Parathyroid adenoma (tissue), 2 donors: Measurements from ENCODE around the gene HK3.

Experiments used
- H2AFZ ChIP-seq: fragments of 300-600 bp; sonication (generic); one replicate; pipeline ENCODE4 v1.7.0; 2017; ENCODE audit warnings: antibody characterized with exemption, mild to moderate bottlenecking
- H3K27ac ChIP-seq: fragments of 300-600 bp; sonication (generic); one replicate; pipeline ENCODE4 v1.7.0; 2017
- H3K27me3 ChIP-seq: fragments of 300-600 bp; sonication (generic); one replicate; pipeline ENCODE4 v1.7.0; 2017; ENCODE audit warnings: low read length; ENCODE audit not compliant: control insufficient read depth, insufficient read depth
- H3K36me3 ChIP-seq: fragments of 300-600 bp; sonication (generic); one replicate; pipeline ENCODE4 v1.7.0; 2017; ENCODE audit warnings: low read length; ENCODE audit not compliant: control insufficient read depth, insufficient read depth
- H3K4me1 ChIP-seq: fragments of 300-600 bp; sonication (generic); one replicate; pipeline ENCODE4 v1.7.0; 2017; ENCODE audit warnings: control low read depth
- H3K4me2 ChIP-seq: fragments of 300-600 bp; sonication (generic); one replicate; pipeline ENCODE4 v1.7.0; 2017; ENCODE audit warnings: low read length
- H3K4me3 ChIP-seq: fragments of 300-600 bp; sonication (generic); one replicate; pipeline ENCODE4 v1.7.0; 2017; ENCODE audit warnings: low read depth, low read length
- H3K79me2 ChIP-seq: fragments of 300-600 bp; sonication (generic); one replicate; pipeline ENCODE4 v1.7.0; 2017; ENCODE audit warnings: control low read depth
- H3K9ac ChIP-seq: fragments of 300-600 bp; sonication (generic); one replicate; pipeline ENCODE4 v1.7.0; 2017; ENCODE audit warnings: mild to moderate bottlenecking
- H3K9me3 ChIP-seq: fragments of 300-600 bp; sonication (generic); one replicate; pipeline ENCODE4 v1.7.0; 2017; ENCODE audit warnings: low read length; ENCODE audit not compliant: control insufficient read depth
- TF ChIP-seq, protein P1 (sequence below): fragments of 300-600 bp; sonication (generic); IDR thresholded peaks from one replicate; pipeline ENCODE4 v1.7.0; 2017; ENCODE audit warnings: antibody characterized with exemption, mild to moderate bottlenecking
- donor health status: primary hyperparathyroidism.

Gene HK3

DNA sequence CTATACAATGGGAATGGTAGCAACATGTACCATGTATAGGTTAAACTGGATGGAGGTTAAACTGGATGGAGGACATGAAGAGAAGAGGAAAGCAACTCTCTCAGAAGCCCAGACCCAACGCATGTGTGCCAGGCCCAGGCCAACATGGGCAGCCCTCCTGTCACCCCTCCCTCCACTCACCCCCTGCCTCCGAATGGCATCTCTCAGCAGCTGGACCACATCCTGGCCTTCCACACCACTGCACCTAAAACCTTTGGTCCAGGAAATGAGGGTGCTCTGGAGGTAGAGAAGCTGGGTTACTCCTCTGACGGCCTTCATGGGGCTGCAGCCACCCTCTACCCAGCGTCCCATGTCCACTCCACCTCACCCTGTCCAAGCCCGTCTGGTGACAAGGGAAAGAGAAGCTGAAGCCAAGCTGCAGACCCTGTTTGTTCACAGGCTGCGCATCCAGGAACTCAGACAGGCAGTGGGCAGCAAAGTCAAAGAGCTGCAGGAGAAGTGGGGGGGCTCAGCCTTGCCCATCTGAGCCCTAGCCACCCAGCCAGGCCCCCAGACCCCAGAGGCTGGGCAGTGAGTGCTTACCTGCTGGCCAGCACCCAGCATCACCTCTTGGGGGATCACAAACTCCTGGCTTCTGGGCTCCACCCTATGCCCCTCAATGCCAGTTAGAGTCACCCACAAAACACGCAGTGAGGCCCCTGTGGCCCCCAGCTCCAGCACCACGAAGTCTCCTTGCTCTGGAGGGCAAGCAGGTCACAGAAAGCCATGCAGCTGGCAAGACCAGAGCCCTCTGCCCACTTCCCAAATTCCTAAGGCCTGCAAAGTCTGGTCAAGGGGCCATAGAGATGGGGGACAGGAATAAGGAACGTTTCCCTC, 8.5 kb downstream of the HK3 start:
- Histone ChIP-seq H3K4me1 (no peaks in the 10 kb centered on the region), H3K27ac (no peak overlapping the region), H3K4me3 (no peak overlapping the region), H3K79me2 (no peaks in the 10 kb centered on the region), H2AFZ (no peak overlapping the region), H3K9me3 (no peaks in the 10 kb centered on the region), H3K4me2 (no peak overlapping the region), H3K27me3 (no peaks in the 10 kb centered on the region), H3K36me3 (no peaks in the 10 kb centered on the region), H3K9ac (no peak overlapping the region)
- TF ChIP-seq, protein P1, sequence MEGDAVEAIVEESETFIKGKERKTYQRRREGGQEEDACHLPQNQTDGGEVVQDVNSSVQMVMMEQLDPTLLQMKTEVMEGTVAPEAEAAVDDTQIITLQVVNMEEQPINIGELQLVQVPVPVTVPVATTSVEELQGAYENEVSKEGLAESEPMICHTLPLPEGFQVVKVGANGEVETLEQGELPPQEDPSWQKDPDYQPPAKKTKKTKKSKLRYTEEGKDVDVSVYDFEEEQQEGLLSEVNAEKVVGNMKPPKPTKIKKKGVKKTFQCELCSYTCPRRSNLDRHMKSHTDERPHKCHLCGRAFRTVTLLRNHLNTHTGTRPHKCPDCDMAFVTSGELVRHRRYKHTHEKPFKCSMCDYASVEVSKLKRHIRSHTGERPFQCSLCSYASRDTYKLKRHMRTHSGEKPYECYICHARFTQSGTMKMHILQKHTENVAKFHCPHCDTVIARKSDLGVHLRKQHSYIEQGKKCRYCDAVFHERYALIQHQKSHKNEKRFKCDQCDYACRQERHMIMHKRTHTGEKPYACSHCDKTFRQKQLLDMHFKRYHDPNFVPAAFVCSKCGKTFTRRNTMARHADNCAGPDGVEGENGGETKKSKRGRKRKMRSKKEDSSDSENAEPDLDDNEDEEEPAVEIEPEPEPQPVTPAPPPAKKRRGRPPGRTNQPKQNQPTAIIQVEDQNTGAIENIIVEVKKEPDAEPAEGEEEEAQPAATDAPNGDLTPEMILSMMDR: no peak

DNA sequence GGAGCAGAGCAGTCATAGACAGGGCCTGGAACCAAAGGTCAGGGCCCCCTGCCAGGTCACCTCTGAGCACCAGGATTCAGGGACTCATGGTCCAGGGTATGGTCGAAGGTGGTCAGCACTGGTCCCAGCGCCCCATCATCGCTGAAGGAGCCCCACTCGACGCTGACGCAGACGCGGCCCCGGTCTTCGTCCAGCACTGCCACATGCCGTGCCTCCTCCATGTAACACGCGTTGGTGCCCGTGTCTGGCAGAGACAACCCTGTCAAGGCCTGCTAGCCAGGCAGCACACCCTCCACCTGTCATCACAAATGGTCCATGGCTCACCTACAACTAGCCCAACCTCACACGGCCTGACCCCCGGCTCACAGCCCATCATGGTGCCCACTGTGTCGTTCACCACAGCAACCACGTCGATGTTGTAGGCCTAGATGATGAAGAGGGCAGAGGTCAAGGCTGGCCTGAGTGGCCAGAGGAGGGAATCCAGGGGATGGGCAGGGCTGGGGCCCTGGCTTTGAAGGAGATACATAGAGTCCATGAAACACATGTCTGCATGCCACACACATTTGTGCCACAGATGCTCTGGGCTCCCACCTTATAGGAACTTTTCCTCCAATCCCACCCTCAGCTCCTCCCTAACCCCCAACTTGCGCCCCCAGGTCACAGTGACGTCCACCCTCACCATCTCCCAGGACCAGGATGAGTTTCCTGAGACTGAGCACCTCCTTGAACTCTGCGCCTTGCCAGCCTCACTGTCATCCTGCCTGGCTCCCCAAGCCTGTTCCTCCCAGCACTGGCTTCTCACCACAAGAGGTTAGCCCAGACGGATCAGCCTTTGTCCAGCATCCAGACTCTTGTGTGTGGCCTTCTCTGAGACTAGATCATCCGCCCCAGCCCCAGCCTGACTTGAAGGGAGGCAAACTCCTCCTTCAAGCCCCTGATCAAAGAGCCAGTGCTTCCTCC, 9.5 kb downstream of the HK3 start:
- no peaks in the 10 kb centered on the region for H3K27me3 ChIP-seq
- no peaks in the 10 kb centered on the region for H3K79me2 ChIP-seq
- no peaks in the 10 kb centered on the region for H3K9me3 ChIP-seq
- no peak overlapping the region for H3K9ac ChIP-seq
- H3K4me2 ChIP-seq: no peak overlapping the region
- no peak overlapping the region for H3K4me3 ChIP-seq
- no peak overlapping the region for H3K27ac ChIP-seq
- TF ChIP-seq, protein P1: no peak
- H3K36me3 ChIP-seq: no peaks in the 10 kb centered on the region
- H3K4me1 ChIP-seq: no peaks in the 10 kb centered on the region
- H2AFZ ChIP-seq: no peak overlapping the region

DNA sequence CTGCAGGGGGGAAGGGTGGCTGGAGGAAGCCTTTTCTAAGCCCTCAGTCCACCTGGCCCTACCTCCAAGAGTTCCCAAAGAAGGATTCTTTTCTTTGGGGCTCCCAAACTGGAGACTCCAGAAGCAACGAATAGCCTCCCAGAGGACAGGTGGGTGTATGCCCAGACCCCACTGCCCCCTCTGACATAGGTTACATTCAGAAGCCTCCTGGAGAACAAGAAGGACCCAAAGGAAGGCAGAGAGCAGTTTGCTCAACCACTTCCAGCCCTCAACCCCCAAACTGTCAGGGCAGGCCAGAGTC, 10.3 kb downstream of the HK3 start:
- Histone ChIP-seq H3K36me3 (no peaks in the 10 kb centered on the region), H3K4me3 (no peak overlapping the region), H3K27me3 (no peaks in the 10 kb centered on the region), H3K9ac (no peak overlapping the region), H2AFZ (no peak overlapping the region), H3K79me2 (no peaks in the 10 kb centered on the region), H3K9me3 (no peaks in the 10 kb centered on the region), H3K4me1 (no peaks in the 10 kb centered on the region), H3K4me2 (no peak overlapping the region), H3K27ac (no peak overlapping the region)
- TF ChIP-seq, protein P1: no peak

DNA sequence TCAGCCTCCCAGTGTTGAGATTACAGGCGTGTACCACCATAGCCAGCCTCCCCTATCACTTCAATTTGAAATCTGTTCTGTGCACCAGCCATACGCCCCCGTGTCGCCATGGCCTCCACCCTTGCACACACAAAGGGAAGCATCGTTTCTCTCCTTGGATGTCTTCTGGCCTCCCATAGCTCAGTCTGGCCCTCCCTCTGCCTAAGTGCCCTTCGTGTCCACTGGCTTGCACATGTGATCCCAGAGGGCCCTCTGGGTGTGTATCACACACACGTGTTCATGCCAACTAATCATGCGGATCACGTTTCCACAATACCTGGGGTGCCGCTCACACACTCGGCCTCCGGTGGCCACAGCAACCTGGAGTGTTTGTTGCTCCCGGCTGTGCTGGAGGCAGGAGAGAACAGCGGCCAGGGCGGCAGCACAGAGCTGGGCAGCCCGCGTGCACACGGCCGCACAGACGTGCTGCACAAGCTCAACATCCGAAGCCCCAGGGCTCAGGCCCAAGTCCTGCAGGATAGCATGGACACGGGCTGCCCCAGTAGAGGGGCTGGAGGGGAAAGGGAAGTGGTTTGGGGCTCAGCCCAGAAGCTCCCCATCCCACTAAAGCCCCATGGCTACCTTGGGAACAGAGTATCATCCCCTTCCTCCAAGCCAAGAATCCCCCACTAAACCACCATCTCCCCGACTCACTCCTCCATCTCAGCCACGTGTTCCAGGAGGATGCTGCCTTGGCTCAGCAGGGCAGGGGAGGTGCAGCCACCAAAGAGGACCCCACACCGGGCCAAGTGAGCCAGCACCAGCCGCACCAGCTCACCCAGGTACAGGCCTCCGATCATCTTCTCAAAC, 10.9 kb downstream of the HK3 start:
- TF ChIP-seq, protein P1: no peak
- H3K4me2 ChIP-seq: no peak overlapping the region

More for the DNA sequence above, 10.9 kb downstream of the HK3 start:
- Histone ChIP-seq H3K4me1 (no peaks in the 10 kb centered on the region), H3K36me3 (no peaks in the 10 kb centered on the region), H3K9ac (no peak overlapping the region), H3K9me3 (no peaks in the 10 kb centered on the region), H3K79me2 (no peaks in the 10 kb centered on the region), H2AFZ (no peak overlapping the region), H3K27me3 (no peaks in the 10 kb centered on the region), H3K4me3 (no peak overlapping the region), H3K27ac (no peak overlapping the region)
